Sigmoid colon (tissue), 4 donors: Measurements from ENCODE around the gene PTPN11.

Source experiments
- CTCF ChIP-seq, 4 experiments: fragments of 450-650 bp in 3 of 4; fragments of 200-600 bp in 1 of 4; IDR thresholded peaks; one replicate each; pipeline ENCODE4 v1.5.1; 2016 to 2019; ENCODE audit warnings: antibody characterized with exemption in 4 of 4, mild to moderate bottlenecking in 3 of 4, moderate library complexity in 2 of 4
- POLR2A ChIP-seq, 2 donors: fragments of 450-650 bp; IDR thresholded peaks; one replicate each; pipeline ENCODE4 v1.6.1; 2016; ENCODE audit warnings: antibody characterized with exemption in 2 of 2, mild to moderate bottlenecking in 2 of 2, moderate library complexity in 2 of 2
- POLR2AphosphoS5 ChIP-seq, 4 donors: sonication (generic); formaldehyde crosslinking; IDR thresholded peaks; one replicate each; pipeline ENCODE4 v1.6.1; 2017; ENCODE audit warnings: antibody characterized with exemption in 4 of 4

DNA sequence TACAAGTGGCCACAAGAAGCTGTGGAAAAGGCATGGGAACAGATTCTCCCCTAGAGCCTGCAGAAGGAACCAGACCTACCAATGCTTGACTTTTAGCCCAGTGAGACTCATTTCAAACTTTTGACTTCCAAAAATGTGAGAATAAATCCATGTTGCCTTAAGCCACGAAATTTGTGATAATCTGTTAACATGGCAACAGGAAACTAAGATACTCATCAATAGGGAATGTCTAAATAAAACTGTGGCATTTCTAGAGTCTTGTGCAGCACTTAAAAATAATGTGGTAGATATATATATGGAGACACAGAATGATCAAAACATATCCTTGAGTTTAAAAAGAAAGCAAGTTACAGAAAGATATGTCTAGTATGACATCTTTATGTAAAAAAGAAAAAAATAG, 48.5 kb upstream of the PTPN11 start:
- no peak for TF ChIP-seq CTCF (IDR thresholded peaks at IDR 0.05)
- TF ChIP-seq POLR2A (IDR thresholded peaks at IDR 0.05), result no peak
- no peak for TF ChIP-seq POLR2AphosphoS5 (IDR thresholded peaks at IDR 0.05)
